ENCODE data around the gene BMP6. TPM values are rescaled to one million over a fixed set of nuclear protein-coding genes. Genes with fewer than 3 reads are reported as not detected.

BMP6 gene
- polyA plus RNA-seq, 2 of the 4 experiments (the other 2 are of a cell fraction): 8.4 to 23.0 TPM

- WGBS (ENCODE audit: missing lambda C conversion rate): 3% methylated on average over 9 of the region's 10 CpGs
- Histone ChIP-seq H3K4me2 (peak overlapping the region; percentile 31), H3K4me3 (no peak overlapping the region), H3K9me3 (no peaks in the 10 kb centered on the region), H3K27ac (peak overlapping the region; percentile 14 to 27; a peak in 2 of 6 replicates), H3K4me1 (peaks cover 23% of the 10 kb centered on the region)
- ChIA-PET CTCF (interaction anchor here (0.6 to 6.3 kb wide), 33 partner anchors 8 to 341 kb away, joined by 3 to 59 read pairs (median 4); partner anchors contain the start of gene SNRNP48), POLR2A (interaction anchor here (1.1 to 1.2 kb wide), 2 partner anchors 24 to 25 kb away, joined by 4 read pairs; no protein-coding TSS in a partner anchor)
- FAIRE-seq (no peak), DNase-seq (ENCODE audit: low read depth in 1 of 2, low spot score in 1 of 2) (peak; percentile 39 to 84), ATAC-seq (peak in 1 of 2 experiments; percentile 45; a peak in 3 of 6 replicates)
- TF ChIP-seq FOSB (CRISPR knock-in tag; IDR thresholded peaks at IDR 0.05) (no peak), NR3C1 (IDR thresholded peaks at IDR 0.05) (no peak), CTCF (IDR thresholded peaks at IDR 0.05) (peak; percentile 57), SMC3 (IDR thresholded peaks at IDR 0.05) (peak; percentile 59; the same call in 2 of the 3 replicates), RAD21 (conservative IDR thresholded peaks at IDR 0.05 in 1 of 2, IDR thresholded peaks at IDR 0.05 in 1 of 2) (peak; percentile 61)
Observed at GRCh38 chr6:7723041-7723447, 2.9 kb upstream of the BMP6 start.

- 86% methylated on average over 6 of the region's 6 CpGs for WGBS (ENCODE audit: missing lambda C conversion rate)
- ChIA-PET POLR2A (interaction anchor here (1.1 to 1.2 kb wide), 2 partner anchors 24 to 25 kb away, joined by 4 read pairs; no protein-coding TSS in a partner anchor), CTCF (interaction anchor here (0.9 to 6.3 kb wide), 18 partner anchors 8 to 340 kb away, joined by 3 to 59 read pairs (median 4); partner anchors contain the start of gene SNRNP48)
- no peak for DNase-seq (ENCODE audit: low read depth in 1 of 2, low spot score in 1 of 2)
- TF ChIP-seq KDM1A (IDR thresholded peaks at IDR 0.05; ENCODE audit: low read depth) (no peak), ZFP36 (IDR thresholded peaks at IDR 0.05; ENCODE audit: borderline replicate concordance, partially characterized antibody) (no peak), EHMT2 (IDR thresholded peaks at IDR 0.05; ENCODE audit: low read depth) (no peak), EHF (CRISPR knock-in tag; IDR thresholded peaks at IDR 0.05) (no peak), MYC (IDR thresholded peaks at IDR 0.05; ENCODE audit: borderline replicate concordance, low read length) (no peak), TFCP2L1 (CRISPR knock-in tag; IDR thresholded peaks at IDR 0.05) (no peak), TP53 (CRISPR knock-in tag; IDR thresholded peaks at IDR 0.05) (no peak), RARB (CRISPR knock-in tag; IDR thresholded peaks at IDR 0.05) (no peak)
- Histone ChIP-seq H3K27ac (peak overlapping the region in 1 of 2 experiments; percentile 27; a peak in 1 of 6 replicates), H3K4me1 (peaks cover 24% of the 10 kb centered on the region), H3K4me3 (no peak overlapping the region), H3K4me2 (peak overlapping the region; percentile 31; the same call in 2 of the 3 replicates), H3K9me3 (no peaks in the 10 kb centered on the region)
- no peak for FAIRE-seq
- no peak for ATAC-seq
Observed at GRCh38 chr6:7723554-7723953, 2.3 kb upstream of the BMP6 start.

GRCh38 chr6:7725412-7725811, 487 bp upstream of the BMP6 start:
- no peak for DNase-seq (ENCODE audit: low read depth in 1 of 2, low spot score in 1 of 2)
- ATAC-seq: no peak
- WGBS (ENCODE audit: missing lambda C conversion rate): 36% methylated on average over 10 of the region's 10 CpGs
- TF ChIP-seq CBX8 (IDR thresholded peaks at IDR 0.05): no peak
- no peak for TF ChIP-seq ZFP36 (IDR thresholded peaks at IDR 0.05; ENCODE audit: borderline replicate concordance, partially characterized antibody)
- no peak for TF ChIP-seq NPAS2 (CRISPR knock-in tag; IDR thresholded peaks at IDR 0.05; ENCODE audit: borderline replicate concordance)
- TF ChIP-seq SREBF2 (IDR thresholded peaks at IDR 0.05): no peak
- TF ChIP-seq PHF8 (IDR thresholded peaks at IDR 0.05; ENCODE audit: borderline replicate concordance, low read depth): no peak
- TF ChIP-seq FOSB (CRISPR knock-in tag; IDR thresholded peaks at IDR 0.05): no peak
- ChIA-PET CTCF (interaction anchor here (0.7 to 6.3 kb wide), 7 partner anchors 9 to 414 kb away, joined by 3 to 59 read pairs (median 3); no protein-coding TSS in a partner anchor), POLR2A (interaction anchor here (0.5 to 1.3 kb wide), 5 partner anchors 184 to 487 kb away, joined by 3 to 4 read pairs (median 3); partner anchors contain the start of gene BLOC1S5)
- Histone ChIP-seq H3K4me1 (peaks cover 43% of the 10 kb centered on the region), H3K4me3 (no peak overlapping the region; the same call in 2 of the 3 replicates), H3K4me2 (peak overlapping the region; percentile 85), H3K27ac (no peak overlapping the region), H3K9me3 (no peaks in the 10 kb centered on the region)
- FAIRE-seq: no peak
